ENCODE data around the gene CARS1. TPM values are rescaled to one million over a fixed set of nuclear protein-coding genes. Genes with fewer than 3 reads are reported as not detected.

The CARS1 gene
- total and polyA plus RNA-seq, 2 of the 4 experiments (the other 2 are of a cell fraction): 72.7 to 78.3 TPM

DNA sequence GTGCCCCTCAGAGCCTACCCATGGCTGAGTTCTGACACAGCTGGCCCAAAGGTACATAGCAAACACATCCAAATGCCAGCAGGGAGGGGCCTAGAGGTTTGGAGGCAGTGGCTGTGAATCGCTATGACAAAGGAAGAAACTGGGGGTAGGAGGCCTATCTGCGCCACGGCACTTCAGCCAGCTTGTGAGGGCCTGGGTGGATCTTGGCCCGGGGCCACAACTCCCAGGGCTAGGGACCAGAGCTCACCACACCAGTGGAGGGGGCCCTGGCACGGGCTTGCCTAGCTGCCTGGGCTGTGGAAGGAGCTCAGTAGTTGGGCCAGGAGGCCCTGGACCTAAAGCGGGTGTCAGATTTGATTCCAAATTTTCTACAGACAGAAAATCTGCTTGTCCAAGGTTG is 55.7 kb downstream of the CARS1 start:
- no peak overlapping the region for H3K56ac ChIP-seq (ENCODE audit: extremely low read depth, insufficient read depth, low read length)
- no CpG with 5 or more reads among the region's 6 CpGs for WGBS, 2 experiments (ENCODE audit: extremely low coverage in 2 of 2, insufficient read length in 1 of 2)
- no peak overlapping the region for H2BK20ac ChIP-seq (ENCODE audit: low read depth, low read length)
- DNase-seq (no peak), ATAC-seq (ENCODE audit: low read depth) (no peak)
- intact Hi-C loops (cut with micrococcal nuclease): no loop called here
- dilution Hi-C loops (cut with HindIII; ENCODE audit: low sequenced_read_pairs, unreplicated experiment): no loop called here
- peaks cover 15% of the 10 kb centered on the region for H4K20me1 ChIP-seq (ENCODE audit: insufficient read depth, low read length)
- TF ChIP-seq CEBPB (IDR thresholded peaks at IDR 0.05; ENCODE audit: low read depth, low read length) (no peak), MAFK (IDR thresholded peaks at IDR 0.05; ENCODE audit: low read depth, low read length) (no peak), NFE2L2 (IDR thresholded peaks at IDR 0.05; ENCODE audit: low read depth, low read length) (no peak), RAD21 (IDR thresholded peaks at IDR 0.05; ENCODE audit: low read length) (no peak), MAZ (IDR thresholded peaks at IDR 0.05; ENCODE audit: borderline replicate concordance, low read depth, low read length) (no peak), FOS (IDR thresholded peaks at IDR 0.05; ENCODE audit: low read depth, low read length) (no peak), POLR2A (IDR thresholded peaks at IDR 0.05; ENCODE audit: low read depth, low read length) (no peak), CHD1 (IDR thresholded peaks at IDR 0.05; ENCODE audit: low read depth, low read length) (no peak), SMC3 (IDR thresholded peaks at IDR 0.05; ENCODE audit: low read depth, low read length) (no peak)
- TF ChIP-seq, protein P1, sequence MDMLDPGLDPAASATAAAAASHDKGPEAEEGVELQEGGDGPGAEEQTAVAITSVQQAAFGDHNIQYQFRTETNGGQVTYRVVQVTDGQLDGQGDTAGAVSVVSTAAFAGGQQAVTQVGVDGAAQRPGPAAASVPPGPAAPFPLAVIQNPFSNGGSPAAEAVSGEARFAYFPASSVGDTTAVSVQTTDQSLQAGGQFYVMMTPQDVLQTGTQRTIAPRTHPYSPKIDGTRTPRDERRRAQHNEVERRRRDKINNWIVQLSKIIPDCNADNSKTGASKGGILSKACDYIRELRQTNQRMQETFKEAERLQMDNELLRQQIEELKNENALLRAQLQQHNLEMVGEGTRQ (IDR thresholded peaks at IDR 0.05; ENCODE audit: low read depth, low read length): no peak
- TF ChIP-seq, protein P2, sequence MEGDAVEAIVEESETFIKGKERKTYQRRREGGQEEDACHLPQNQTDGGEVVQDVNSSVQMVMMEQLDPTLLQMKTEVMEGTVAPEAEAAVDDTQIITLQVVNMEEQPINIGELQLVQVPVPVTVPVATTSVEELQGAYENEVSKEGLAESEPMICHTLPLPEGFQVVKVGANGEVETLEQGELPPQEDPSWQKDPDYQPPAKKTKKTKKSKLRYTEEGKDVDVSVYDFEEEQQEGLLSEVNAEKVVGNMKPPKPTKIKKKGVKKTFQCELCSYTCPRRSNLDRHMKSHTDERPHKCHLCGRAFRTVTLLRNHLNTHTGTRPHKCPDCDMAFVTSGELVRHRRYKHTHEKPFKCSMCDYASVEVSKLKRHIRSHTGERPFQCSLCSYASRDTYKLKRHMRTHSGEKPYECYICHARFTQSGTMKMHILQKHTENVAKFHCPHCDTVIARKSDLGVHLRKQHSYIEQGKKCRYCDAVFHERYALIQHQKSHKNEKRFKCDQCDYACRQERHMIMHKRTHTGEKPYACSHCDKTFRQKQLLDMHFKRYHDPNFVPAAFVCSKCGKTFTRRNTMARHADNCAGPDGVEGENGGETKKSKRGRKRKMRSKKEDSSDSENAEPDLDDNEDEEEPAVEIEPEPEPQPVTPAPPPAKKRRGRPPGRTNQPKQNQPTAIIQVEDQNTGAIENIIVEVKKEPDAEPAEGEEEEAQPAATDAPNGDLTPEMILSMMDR (conservative IDR thresholded peaks at IDR 0.05; ENCODE audit: low read depth, low read length): no peak
- H3K4me1 ChIP-seq (ENCODE audit: control insufficient read depth, insufficient read depth, low read length): peaks cover 9% of the 10 kb centered on the region
- CTCF ChIA-PET: no interaction called here
- no peak overlapping the region for H4K5ac ChIP-seq (ENCODE audit: low read depth, low read length)
- H3K27ac ChIP-seq (ENCODE audit: insufficient read depth, low read length): no peak overlapping the region
- no peak overlapping the region for H2BK15ac ChIP-seq (ENCODE audit: low read depth, low read length)
- no peak overlapping the region for H4K91ac ChIP-seq (ENCODE audit: insufficient read depth, low read depth, low read length)
- no peak overlapping the region for H3K4me2 ChIP-seq (ENCODE audit: low read depth, low read length)
- H2AFZ ChIP-seq (replicated peaks; ENCODE audit: low read length, poor library complexity): no peak overlapping the region
- H2AK5ac ChIP-seq (ENCODE audit: low read depth, low read length): no peak overlapping the region
- H2BK5ac ChIP-seq (ENCODE audit: low read depth, low read length, poor library complexity, severe bottlenecking): no peak overlapping the region
- H3K9me3 ChIP-seq (ENCODE audit: control insufficient read depth, insufficient read depth, low read length): no peaks in the 10 kb centered on the region
- H4K8ac ChIP-seq (ENCODE audit: low read depth in 2 of 2, low read length in 2 of 2): no peak overlapping the region
- H3K27me3 ChIP-seq (ENCODE audit: control insufficient read depth, insufficient read depth, low read length): no peaks in the 10 kb centered on the region
- BruUV-seq (replicated peaks): no TSS peak
- H3K4ac ChIP-seq (ENCODE audit: low read depth, low read length): no peak overlapping the region
- H3K14ac ChIP-seq (replicated peaks; ENCODE audit: low read depth, low read length): no peak overlapping the region
- H3K9me1 ChIP-seq (ENCODE audit: insufficient read depth, low read length): peaks cover 19% of the 10 kb centered on the region; the same call in 1 of the 2 replicates
- H3K79me1 ChIP-seq (ENCODE audit: low read depth in 1 of 2, low read length in 2 of 2): peaks cover 6 to 29% of the 10 kb centered on the region in 2 experiments; a peak in 2 of 4 replicates
- no peak overlapping the region for H3K23ac ChIP-seq (ENCODE audit: low read depth, low read length)
- POLR2A ChIA-PET (ENCODE audit: unreplicated experiment): no interaction called here
- in situ Hi-C loops (cut with MboI; ENCODE audit: low sequenced_read_pairs): no loop called here
- peak overlapping the region; percentile 33 for H2AK9ac ChIP-seq (replicated peaks; ENCODE audit: low read depth, low read length, poor library complexity)
- H3K18ac ChIP-seq (ENCODE audit: low read depth, low read length): no peak overlapping the region
- H3K9ac ChIP-seq (ENCODE audit: low read depth, low read length): no peak overlapping the region
- H3K36me3 ChIP-seq (ENCODE audit: control insufficient read depth, insufficient read depth, low read length): peaks cover 66% of the 10 kb centered on the region
- no peak overlapping the region for H2BK120ac ChIP-seq (ENCODE audit: low read depth, low read length)
- H3K4me3 ChIP-seq (ENCODE audit: insufficient read depth, low read depth, low read length): no peak overlapping the region

Data from IMR-90 (cell line).